ENCODE measurements around the gene RSAD1.

RSAD1 gene

GRCh38 chr17:50462446-50462845, 16.2 kb upstream of the RSAD1 start:
- no peak for TF ChIP-seq CTCF (conservative IDR thresholded peaks at IDR 0.05; ENCODE audit: low read depth)
- no peak overlapping the region for H3K27ac ChIP-seq
- ChIA-PET POLR2A (ENCODE audit: low non-redundant PET) (no interaction called here), CTCF (no interaction called here)
- DNase-seq (ENCODE audit: low spot score): no peak

DNA sequence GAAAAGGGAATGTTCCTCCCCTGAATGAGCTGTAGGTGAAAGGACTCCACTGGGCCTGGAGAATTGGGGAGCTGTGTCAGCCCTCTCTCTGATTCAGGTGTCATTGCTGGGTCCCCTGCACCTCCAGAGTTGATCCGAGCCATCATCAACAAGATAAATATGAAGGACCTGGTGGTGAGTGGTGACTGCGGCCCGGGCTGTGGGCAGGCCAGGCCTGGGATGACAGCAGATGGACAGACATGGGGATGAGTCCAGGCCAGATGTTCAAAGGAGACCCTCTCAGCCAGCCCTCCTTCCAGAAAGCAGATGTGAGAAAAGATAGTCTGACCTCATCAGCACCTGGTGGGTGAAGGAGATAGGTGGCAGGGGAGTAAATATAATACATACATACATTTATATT, 14.5 kb upstream of the RSAD1 start:
- ChIA-PET CTCF (interaction anchor here (1.4 kb wide), 1 partner anchor 66 kb away, joined by 4 read pairs; the partner anchor contains the start of gene LRRC59), POLR2A (ENCODE audit: low non-redundant PET) (no interaction called here)
- TF ChIP-seq CTCF (conservative IDR thresholded peaks at IDR 0.05; ENCODE audit: low read depth): no peak
- no peak for DNase-seq (ENCODE audit: low spot score)
- no peak overlapping the region for H3K27ac ChIP-seq

GRCh38 chr17:50464736-50465135, 13.9 kb upstream of the RSAD1 start:
- TF ChIP-seq CTCF (conservative IDR thresholded peaks at IDR 0.05; ENCODE audit: low read depth): no peak
- CTCF ChIA-PET: interaction anchor here (0.7 to 1.4 kb wide), 2 partner anchors 67 to 84 kb away, joined by 4 read pairs; partner anchors contain the start of gene LRRC59
- H3K27ac ChIP-seq: no peak overlapping the region
- POLR2A ChIA-PET (ENCODE audit: low non-redundant PET): interaction anchor here (0.6 kb wide), 1 partner anchor 249 kb away, joined by 3 read pairs; no protein-coding TSS in a partner anchor
- no peak for DNase-seq (ENCODE audit: low spot score)

GRCh38 chr17:50465171-50465570, 13.5 kb upstream of the RSAD1 start:
- TF ChIP-seq CTCF (conservative IDR thresholded peaks at IDR 0.05; ENCODE audit: low read depth): no peak
- no peak overlapping the region for H3K27ac ChIP-seq
- CTCF ChIA-PET: interaction anchor here (0.7 to 1.4 kb wide), 2 partner anchors 67 to 84 kb away, joined by 4 read pairs; partner anchors contain the start of gene LRRC59
- POLR2A ChIA-PET (ENCODE audit: low non-redundant PET): interaction anchor here (0.6 kb wide), 1 partner anchor 249 kb away, joined by 3 read pairs; no protein-coding TSS in a partner anchor
- DNase-seq (ENCODE audit: low spot score): no peak

DNA sequence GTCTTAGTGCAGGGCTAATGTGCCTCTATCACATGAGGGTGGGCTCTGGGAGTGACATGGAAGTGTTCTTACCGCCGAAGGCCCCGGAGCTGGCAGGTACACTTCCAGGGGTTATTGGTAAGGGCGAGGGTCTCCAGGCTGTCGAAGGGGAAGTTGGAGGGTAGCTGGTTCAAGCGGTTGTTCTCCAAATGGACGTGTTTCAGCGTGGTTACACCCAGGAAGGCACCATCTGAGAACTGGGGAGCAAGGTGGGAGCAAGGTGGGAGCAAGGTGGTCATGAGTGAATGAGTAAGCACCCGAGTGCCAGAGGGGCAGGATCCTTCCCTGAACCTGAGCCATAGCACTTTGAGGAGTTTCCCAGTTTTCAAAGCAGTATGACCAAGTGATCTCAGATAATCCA, 13.0 kb upstream of the RSAD1 start:
- no peak for DNase-seq (ENCODE audit: low spot score)
- TF ChIP-seq CTCF (conservative IDR thresholded peaks at IDR 0.05; ENCODE audit: low read depth): no peak
- no peak overlapping the region for H3K27ac ChIP-seq
- POLR2A ChIA-PET (ENCODE audit: low non-redundant PET): no interaction called here
- CTCF ChIA-PET: interaction anchor here (0.6 to 1.4 kb wide), 2 partner anchors 68 to 114 kb away, joined by 3 to 4 read pairs; partner anchors contain the start of gene LRRC59

GRCh38 chr17:50466371-50467113, 12.1 kb upstream of the RSAD1 start:
- ChIA-PET POLR2A (ENCODE audit: low non-redundant PET) (no interaction called here), CTCF (interaction anchor here (0.6 to 2.0 kb wide), 3 partner anchors 17 to 115 kb away, joined by 3 to 6 read pairs (median 3); partner anchors contain the start of gene LRRC59)
- no peak for TF ChIP-seq CTCF (conservative IDR thresholded peaks at IDR 0.05; ENCODE audit: low read depth)
- peak overlapping the region; percentile 43 for H3K27ac ChIP-seq
- DNase-seq (ENCODE audit: low spot score): no peak

Data from RWPE1 (cell line).